ENCODE results near the gene ZNF550. TPM values are rescaled to one million over a fixed set of nuclear protein-coding genes. Genes with fewer than 3 reads are reported as not detected.
A peak's percentile ranks its signal among the peaks of the same experiment; 100 is the strongest.

Gene ZNF550
- total RNA-seq, 1 donor from 2014 or later, result 8.1 TPM

- TF ChIP-seq POLR2AphosphoS5 (IDR thresholded peaks at IDR 0.05; ENCODE audit: insufficient read depth in 1 of 2, low read depth in 1 of 2) (peak; percentile 56 to 82), CTCF (IDR thresholded peaks at IDR 0.05) (no peak), POLR2A (IDR thresholded peaks at IDR 0.05) (no peak)
- DNase-seq (ENCODE audit: extremely low spot score in 2 of 2), result no peak
- Histone ChIP-seq H3K9me3 (peaks cover 14% of the 10 kb centered on the region), H3K27me3 (no peaks in the 10 kb centered on the region), H3K4me1 (peaks cover 8% of the 10 kb centered on the region), H3K36me3 (peaks cover 0 to 24% of the 10 kb centered on the region in 2 donors), H3K4me3 (peak within 1 kb of the TSS; percentile 48 to 60), H3K27ac (no peak within 1 kb of the TSS)
- intact Hi-C loops (cut with DNase I), result no loop called here
Measured at GRCh38 chr19:57583521-57584416, 24.1 kb upstream of the ZNF550 start, which contains the start of gene ZIK1. ZIK1 (plus strand) TSS chr19:57584145; CDS start chr19:57584357, 212 bp downstream.

GRCh38 chr19:57583104-57583520 is 23.4 kb upstream of the ZNF550 start:
- TF ChIP-seq POLR2AphosphoS5 (IDR thresholded peaks at IDR 0.05; ENCODE audit: insufficient read depth in 1 of 2, low read depth in 1 of 2) (no peak), POLR2A (IDR thresholded peaks at IDR 0.05) (no peak), CTCF (IDR thresholded peaks at IDR 0.05) (no peak)
- intact Hi-C loops (cut with DNase I), result no loop called here
- H3K4me1 ChIP-seq, result peaks cover 11% of the 10 kb centered on the region
- no peaks in the 10 kb centered on the region for H3K27me3 ChIP-seq
- H3K27ac ChIP-seq, result no peak overlapping the region
- peaks cover 0 to 17% of the 10 kb centered on the region in 2 donors for H3K36me3 ChIP-seq
- peaks cover 8% of the 10 kb centered on the region for H3K9me3 ChIP-seq
- H3K4me3 ChIP-seq, result peak overlapping the region; percentile 48 to 60
- DNase-seq (ENCODE audit: extremely low spot score in 2 of 2), result no peak

- Histone ChIP-seq H3K36me3 (peaks cover 6 to 37% of the 10 kb centered on the region in 2 donors), H3K4me3 (peak within 1 kb of the TSS; percentile 78 to 82), H3K27ac (peak within 1 kb of the TSS; percentile 66), H3K4me1 (peaks cover 18% of the 10 kb centered on the region), H3K27me3 (no peaks in the 10 kb centered on the region), H3K9me3 (peaks cover 37% of the 10 kb centered on the region)
- peak in 1 of 2 donors; percentile 96 for DNase-seq (ENCODE audit: extremely low spot score in 2 of 2)
- TF ChIP-seq POLR2AphosphoS5 (IDR thresholded peaks at IDR 0.05; ENCODE audit: insufficient read depth in 1 of 2, low read depth in 1 of 2) (peak; percentile 67 to 98), POLR2A (IDR thresholded peaks at IDR 0.05) (no peak), CTCF (IDR thresholded peaks at IDR 0.05) (peak in 2 of 3 experiments; percentile 10 to 29)
- intact Hi-C loops (cut with DNase I), result no loop called here
Measured at GRCh38 chr19:57578487-57579205, 19.0 kb upstream of the ZNF550 start, which contains the start of gene ZNF416. ZNF416 (minus strand) TSS chr19:57578911; CDS start chr19:57578704, 207 bp downstream.

- peaks cover 11% of the 10 kb centered on the region for H3K4me1 ChIP-seq
- peaks cover 15 to 57% of the 10 kb centered on the region in 2 donors for H3K36me3 ChIP-seq
Measured at GRCh38 chr19:57576661-57577060, 17.0 kb upstream of the ZNF550 start.

More at GRCh38 chr19:57576661-57577060, 17.0 kb upstream of the ZNF550 start:
- no peak for TF ChIP-seq POLR2A (IDR thresholded peaks at IDR 0.05)
- TF ChIP-seq CTCF (IDR thresholded peaks at IDR 0.05), result no peak
- no peak for TF ChIP-seq POLR2AphosphoS5 (IDR thresholded peaks at IDR 0.05; ENCODE audit: insufficient read depth in 1 of 2, low read depth in 1 of 2)
- H3K27ac ChIP-seq, result no peak overlapping the region
- no peak for DNase-seq (ENCODE audit: extremely low spot score in 2 of 2)
- no peak overlapping the region for H3K4me3 ChIP-seq
- intact Hi-C loops (cut with DNase I), result no loop called here
- H3K9me3 ChIP-seq, result peaks cover 56% of the 10 kb centered on the region
- H3K27me3 ChIP-seq, result no peaks in the 10 kb centered on the region
